Measurements from ENCODE around the gene COX6A1. TPM values are rescaled to one million over a fixed set of nuclear protein-coding genes. Genes with fewer than 3 reads are reported as not detected.
A peak's percentile ranks its signal among the peaks of the same experiment; 100 is the strongest.
"Not testable (repeated sequence)": the region's sequence is repeated elsewhere in the genome, so short reads cannot be mapped to it uniquely, and the experiment has no call there.

The COX6A1 gene
- total RNA-seq, 1 donor from 2014 or later, result 300 TPM

DNA sequence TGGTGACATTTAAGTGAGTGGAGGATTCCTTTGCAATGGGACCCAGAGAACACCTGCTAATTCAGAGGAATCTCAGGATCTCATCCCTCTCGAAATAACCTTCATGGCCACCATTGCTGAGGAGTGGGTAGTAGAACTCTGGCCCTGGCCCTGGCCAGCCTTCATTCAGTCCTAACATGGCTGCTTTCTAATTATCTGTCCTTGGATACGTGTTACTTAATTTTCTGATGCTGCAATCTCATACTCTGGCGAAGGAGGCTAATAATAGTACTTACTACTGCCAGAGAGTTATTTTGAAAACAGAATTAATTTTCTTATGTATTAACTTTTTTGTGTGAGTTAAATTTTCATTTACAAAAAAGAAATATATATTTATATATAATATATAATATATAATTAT, 12.1 kb upstream of the COX6A1 start:
- DNase-seq (ENCODE audit: low spot score), result no peak
- ATAC-seq, result no peak

DNA sequence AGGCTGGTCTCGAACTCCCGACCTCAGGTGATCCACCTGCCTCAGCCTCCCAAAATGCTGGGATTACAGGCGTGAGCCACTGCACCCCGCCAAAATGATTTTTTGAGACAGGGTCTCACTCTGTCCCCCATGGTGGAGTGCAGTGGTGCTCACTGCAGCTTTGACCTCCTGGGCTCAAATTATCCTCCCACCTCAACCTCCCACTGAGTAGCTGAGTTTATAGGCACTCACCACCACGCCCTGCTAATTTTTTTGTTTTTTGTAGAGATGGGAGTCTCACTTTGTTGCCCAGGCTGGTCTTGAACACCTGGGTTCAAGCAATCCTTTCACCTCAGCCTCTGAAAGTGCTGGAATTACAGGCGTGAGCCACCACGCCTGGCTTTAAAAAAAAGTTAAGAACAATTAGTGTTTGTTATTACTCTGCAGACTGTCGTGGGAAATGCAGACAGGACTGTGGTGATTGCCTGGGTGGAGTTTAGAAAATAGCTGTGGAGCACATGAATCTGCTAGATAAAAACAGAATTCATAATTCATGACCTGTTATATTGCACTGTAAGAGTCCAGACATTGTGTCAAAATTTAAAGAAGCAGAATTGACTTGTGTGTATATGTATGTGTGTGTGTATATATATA, 9.2 kb upstream of the COX6A1 start:
- DNase-seq (ENCODE audit: low spot score) (no peak), ATAC-seq (no peak)

DNA sequence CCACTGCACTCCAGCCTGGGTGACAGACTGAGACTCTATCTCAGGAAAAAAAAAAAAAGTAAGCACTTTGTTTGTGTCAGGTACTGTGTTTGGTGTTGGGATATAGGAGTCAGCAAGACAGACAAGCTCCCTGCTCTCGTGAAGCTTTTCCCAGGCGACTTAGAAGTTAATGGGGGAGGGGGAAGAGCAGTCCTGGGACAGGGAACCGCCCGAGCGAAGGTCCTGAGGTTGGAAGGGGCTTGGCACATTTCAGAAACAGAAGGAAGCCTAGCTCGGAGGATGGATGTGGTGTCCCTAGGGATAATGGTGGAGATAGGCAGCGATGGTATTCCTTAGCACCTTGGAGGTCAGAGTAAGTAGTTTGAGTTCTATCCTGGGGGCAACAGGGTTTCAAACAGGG, 8.5 kb upstream of the COX6A1 start:
- DNase-seq (ENCODE audit: low spot score), result no peak
- no peak for ATAC-seq

GRCh38 chr12:120432772-120433525, 5.0 kb upstream of the COX6A1 start:
- DNase-seq (ENCODE audit: low spot score), result no peak
- no peak for ATAC-seq

DNA sequence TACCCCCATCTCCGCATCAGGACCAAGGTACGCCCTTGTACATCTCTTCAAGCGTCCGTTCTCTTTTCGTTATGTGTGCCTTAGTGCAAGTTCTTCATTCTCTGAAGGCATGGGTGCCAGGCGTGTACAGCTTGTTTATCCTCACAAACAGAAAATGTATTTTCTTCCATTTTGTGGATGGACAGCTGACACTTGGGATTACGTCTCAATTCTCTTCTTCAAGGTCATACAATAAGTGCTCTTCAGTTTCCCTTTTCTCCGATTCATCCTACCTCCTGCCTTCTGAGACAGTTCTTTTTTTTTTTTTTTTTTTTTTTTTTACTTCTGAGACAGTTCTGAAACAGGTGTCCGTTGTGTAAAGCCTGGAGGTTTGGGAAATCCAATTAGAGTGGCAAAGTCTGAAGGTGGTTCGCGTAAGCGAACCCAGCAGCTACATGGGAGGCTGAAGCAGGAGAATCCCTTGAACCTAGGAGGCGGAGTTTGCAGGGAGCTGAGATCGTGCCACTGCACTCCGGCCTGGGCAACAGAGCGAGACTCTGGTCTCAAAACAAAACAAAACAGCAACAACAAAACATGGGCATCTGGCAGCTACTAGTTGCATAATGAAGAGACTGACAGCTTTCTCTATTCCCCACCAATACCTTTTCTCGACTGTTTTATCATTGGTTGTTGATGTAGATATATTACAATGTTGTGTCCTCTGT, 734 bp downstream of the COX6A1 start:
- DNase-seq (ENCODE audit: low spot score) (no peak), ATAC-seq (peak; percentile 4)

GRCh38 chr12:120439646-120440247, 1.8 kb downstream of the COX6A1 start:
- peak; percentile 49 for ATAC-seq
- no peak for DNase-seq (ENCODE audit: low spot score)

- DNase-seq (ENCODE audit: low spot score), result no peak
- ATAC-seq, result no peak
Measured at GRCh38 chr12:120444676-120445075, 6.8 kb downstream of the COX6A1 start.

DNA sequence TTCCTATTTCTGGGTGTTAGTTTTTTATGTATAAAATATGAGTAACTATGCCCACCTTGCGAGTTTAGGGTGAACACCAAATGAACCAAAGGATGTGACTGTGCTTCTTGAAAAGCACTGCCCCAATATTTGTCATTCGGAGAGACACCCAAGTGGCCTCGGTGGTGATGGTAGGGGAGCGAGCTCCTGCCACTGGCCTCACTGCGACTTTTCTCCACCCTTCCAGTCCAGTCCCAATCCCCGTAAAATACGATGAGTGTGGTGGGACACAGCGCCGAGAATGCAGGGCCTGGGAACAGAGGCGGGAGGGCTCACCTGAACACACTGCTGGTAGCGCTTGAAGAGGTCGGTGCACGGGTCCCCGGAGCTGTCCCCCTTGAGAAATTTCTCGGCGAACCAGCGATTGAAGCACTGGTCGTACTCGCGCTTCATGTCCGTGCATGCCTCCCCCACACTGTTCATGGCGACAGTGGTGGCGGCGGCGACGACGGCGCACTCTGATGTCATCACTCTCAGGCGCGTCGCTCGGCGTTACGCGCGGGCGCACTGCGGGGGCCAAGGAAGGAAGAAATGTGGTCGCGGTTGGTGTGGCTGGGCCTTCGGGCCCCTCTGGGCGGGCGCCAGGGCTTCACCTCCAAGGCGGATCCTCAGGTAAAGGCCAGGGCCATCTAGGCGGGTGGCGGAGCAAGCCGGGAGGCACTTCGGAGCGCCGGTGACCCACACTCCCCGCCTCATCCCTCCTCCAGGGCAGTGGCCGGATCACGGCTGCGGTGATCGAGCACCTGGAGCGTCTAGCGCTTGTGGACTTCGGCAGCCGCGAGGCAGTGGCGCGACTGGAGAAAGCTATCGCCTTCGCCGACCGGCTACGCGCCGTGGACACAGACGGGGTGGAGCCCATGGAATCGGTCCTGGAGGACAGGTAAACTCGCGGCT, 8.3 kb downstream of the COX6A1 start, which contains the start of the genes GATC and TRIAP1:
TSS of gene GATC (plus strand) at position 534 of the 933 bp plus-strand sequence. CDS start at position 571, 37 bp downstream.
TSS of gene TRIAP1 (minus strand) at position 474 of the 933 bp plus-strand sequence. CDS start at position 462, 12 bp downstream.
- ATAC-seq (peak; percentile 97), DNase-seq (ENCODE audit: low spot score) (peak; percentile 92)

DNA sequence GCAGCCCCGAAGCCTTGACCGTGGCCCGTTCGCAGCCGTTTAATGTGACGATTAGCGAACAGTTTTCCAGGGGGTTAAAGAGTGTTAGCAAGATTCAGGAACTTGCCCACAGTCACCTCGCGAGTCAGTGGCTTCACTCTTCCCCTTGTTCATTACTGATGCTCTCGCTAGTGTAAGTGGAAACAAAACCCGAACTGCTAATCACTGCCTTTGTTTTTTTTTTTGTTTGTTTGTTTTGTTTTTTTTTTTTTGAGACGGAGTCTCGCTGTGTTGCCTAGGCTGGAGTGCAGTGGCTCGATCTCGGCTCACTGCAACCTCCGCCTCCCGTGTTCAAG, 8.9 kb downstream of the COX6A1 start:
- ATAC-seq; DNase-seq (ENCODE audit: low spot score): not testable (repeated sequence)

DNA sequence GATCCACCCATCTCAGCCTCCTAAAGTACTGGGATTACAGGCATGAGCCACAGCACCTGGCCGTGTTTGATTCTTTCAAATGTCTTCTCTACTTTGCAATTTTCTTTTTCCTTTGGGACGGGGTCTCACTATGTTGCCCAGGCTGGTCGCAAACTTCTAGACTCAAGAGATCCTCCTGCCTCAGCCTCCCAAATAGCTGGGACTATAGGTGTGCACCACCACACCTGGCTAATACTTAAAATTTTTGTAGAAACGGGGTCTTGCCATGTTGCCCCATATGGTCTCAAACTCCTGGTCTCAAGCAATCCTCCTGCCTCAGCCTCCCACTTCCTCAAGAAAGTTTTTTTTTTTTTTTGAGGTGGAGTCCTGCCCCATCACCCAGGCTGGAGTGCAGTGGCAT, 10.1 kb downstream of the COX6A1 start:
- DNase-seq (ENCODE audit: low spot score) (no peak), ATAC-seq (no peak)

GRCh38 chr12:120452524-120452923, 14.6 kb downstream of the COX6A1 start:
- not testable (repeated sequence) for DNase-seq (ENCODE audit: low spot score)
- peak; percentile 47 for ATAC-seq

DNA sequence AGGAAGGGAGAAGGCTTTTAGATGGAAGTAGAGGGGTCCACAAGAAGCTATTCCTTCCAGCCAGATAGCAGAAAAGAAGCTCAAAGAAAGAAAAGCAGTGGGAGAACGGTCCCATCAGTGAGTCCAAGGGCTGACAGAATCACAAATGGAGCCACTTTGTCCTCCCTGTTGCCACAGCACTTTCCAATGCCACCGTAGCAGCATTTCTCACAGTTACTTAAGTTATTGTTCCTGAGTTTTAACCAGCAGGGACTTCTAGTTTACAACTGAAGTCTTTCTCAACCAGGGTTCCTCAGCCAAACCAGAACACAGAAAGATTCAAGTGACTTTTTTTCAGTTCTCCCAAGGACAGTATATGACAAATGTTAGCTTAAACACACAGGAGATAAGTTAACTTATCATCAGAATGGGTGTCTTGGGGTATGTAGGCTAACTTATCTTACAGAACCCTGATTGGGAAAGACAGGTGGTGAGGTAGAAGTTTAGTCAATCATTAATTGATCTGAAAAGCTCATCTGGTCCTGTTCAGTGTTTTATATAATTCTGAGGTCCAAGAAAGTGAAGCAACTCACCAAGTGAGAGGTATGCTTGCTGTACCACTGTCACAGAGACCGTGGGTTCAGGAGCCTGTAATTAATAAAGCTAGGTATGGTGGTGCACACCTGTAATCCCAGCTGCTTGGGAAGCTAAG, 15.3 kb downstream of the COX6A1 start:
- DNase-seq (ENCODE audit: low spot score) (no peak), ATAC-seq (peak; percentile 79)

GRCh38 chr12:120453977-120454376, 16.1 kb downstream of the COX6A1 start:
- DNase-seq (ENCODE audit: low spot score), result no peak
- ATAC-seq, result peak; percentile 53

DNA sequence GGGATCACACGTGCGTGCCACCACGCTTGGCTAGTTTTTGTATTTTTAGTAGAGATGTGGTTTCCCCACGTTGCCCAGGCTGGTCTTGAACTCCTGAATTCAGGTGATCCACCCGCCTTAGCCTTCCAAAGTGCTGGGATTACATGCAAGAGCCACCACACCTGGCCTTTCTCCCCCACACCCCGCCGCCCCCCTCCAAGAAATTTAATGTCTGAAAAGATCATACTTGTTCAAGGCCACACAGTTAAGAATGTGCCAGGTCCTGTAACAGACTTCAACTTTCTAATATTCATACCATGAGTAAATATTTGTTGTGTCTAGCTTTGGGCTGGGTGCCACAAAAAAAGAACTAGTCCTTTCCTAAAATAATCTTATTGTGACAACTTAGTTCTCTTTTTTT, 17.4 kb downstream of the COX6A1 start:
- ATAC-seq (no peak), DNase-seq (ENCODE audit: low spot score) (no peak)

- no peak for ATAC-seq
- DNase-seq (ENCODE audit: low spot score), result no peak
Measured at GRCh38 chr12:120457133-120457532, 19.2 kb downstream of the COX6A1 start.

GRCh38 chr12:120460157-120460556, 22.2 kb downstream of the COX6A1 start:
- ATAC-seq (no peak), DNase-seq (ENCODE audit: low spot score) (no peak)

DNA sequence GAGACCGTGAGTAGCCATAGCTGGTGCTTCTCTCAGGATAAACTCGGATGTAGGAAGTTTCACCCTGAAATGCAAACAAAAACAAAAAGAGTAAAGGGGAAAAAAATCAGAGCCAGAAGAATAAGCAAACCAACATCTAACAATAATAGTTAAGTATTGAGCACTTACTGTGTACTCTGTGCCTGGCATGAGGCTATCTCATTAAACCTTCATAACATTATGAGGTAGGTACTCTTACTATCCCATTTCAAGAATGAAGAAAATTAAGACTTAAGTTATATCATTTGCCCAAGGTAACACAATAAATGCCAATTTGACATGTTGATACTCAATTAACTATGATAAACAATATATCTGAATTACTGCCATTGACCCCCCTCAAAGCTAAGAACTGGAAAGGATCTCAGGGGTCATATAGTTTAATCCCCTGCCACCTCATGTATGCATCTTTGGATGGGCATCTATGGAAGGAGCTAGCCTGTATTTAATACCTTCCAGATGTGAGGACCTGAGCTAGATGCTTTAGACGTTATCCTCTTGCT, 24.3 kb downstream of the COX6A1 start:
- no peak for DNase-seq (ENCODE audit: low spot score)
- no peak for ATAC-seq

DNA sequence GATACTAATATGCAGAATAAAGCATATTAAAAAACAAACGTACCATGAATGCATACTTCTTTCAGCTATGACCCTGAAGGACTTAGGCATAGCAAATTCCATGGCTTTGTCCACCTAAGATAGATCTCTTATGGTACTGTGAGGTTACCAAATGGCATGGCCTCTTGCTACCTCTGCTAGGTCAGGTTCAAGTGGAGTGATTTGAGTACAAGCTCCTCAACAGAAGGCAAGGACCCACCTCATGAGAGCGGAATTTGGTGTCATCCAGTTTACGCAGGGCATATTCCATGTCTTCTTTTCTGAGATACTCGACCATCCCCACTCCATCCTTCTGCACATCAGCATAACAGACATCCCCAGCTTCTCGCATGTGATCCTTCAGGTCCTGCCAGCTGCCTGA, 25.8 kb downstream of the COX6A1 start:
- no peak for DNase-seq (ENCODE audit: low spot score)
- ATAC-seq, result no peak

DNA sequence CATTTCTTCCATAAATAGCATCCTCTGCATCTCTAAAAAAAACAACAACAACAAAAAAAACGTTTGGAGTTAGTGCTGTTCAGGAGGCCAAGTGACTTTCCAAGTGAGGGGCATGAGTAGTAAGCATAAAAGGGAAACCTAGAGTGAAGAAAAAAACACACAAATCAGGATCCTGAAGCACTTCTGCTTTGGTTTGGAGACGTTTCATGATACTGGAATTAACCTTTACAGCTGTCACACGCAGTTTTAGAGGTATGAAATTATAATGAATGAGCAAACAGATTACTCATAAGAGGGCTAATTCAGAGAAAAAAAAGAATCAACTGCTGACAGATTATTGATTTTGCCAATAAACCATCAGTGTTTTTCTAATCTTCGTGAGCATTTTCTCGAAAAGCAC, 27.8 kb downstream of the COX6A1 start:
- ATAC-seq, result no peak
- no peak for DNase-seq (ENCODE audit: low spot score)
